SH-SY5Y (cell line): ENCODE data around the gene ITPRIPL2.

Experiments
- GATA2 ChIP-seq: IDR thresholded peaks from 2 replicates; pipeline ENCODE4 v1.6.1; 2011; ENCODE audit warnings: mild to moderate bottlenecking, low read depth, low read length
- GATA3 ChIP-seq: IDR thresholded peaks from 2 replicates; pipeline ENCODE4 v1.6.1; 2011; ENCODE audit warnings: low read depth, mild to moderate bottlenecking, low read length, moderate library complexity

DNA sequence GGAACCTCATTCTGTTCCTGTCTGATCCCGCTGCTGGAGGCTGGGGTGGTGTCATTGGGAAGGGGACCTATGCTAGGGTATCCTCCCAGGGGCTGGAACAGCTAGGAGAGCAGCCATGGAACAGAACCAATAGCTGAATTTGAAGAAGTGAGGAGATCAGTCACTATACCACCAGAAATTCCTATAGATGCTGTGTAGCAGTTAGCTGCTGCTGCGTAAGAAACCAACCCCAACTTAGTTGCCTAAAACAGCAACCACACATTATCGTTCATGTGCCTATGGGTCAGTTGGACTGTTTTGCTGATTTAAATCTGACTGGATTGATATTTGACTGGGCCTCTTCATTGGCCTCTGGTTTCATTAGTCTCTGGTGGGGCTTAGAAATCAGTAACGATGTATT, 33.9 kb downstream of the ITPRIPL2 start:
- TF ChIP-seq GATA2 (no peak), GATA3 (no peak)
